ENCODE measurements around the gene MYO3B. TPM values are rescaled to one million over a fixed set of nuclear protein-coding genes. Genes with fewer than 3 reads are reported as not detected.

MYO3B gene
- polyA plus RNA-seq, 2 of the 4 experiments (the other 2 are of a cell fraction): 0.01 TPM; not detected in 1

DNA sequence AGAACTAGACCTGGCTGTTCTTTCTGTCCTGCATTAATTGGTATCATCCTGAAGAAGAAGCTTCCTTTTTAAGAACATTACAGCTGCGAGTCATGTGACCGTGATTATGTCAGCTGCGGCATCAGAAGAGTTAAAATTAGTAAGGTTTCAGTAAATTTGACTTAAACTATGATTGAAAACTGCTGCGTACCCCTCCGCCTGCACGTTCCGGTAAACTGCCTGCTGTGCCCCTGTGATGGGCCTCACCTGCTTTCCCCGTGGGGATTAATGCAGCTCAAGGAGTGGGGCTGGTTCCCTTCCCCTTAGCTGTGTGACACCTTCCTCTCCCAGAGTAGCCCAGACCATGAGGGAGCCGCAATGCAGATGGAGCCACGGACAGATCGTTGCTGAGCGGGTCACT is 36.1 kb upstream of the MYO3B start:
- Histone ChIP-seq H3K4me3 (no peak overlapping the region), H3K27ac (no peak overlapping the region), H3K4me1 (peaks cover 11% of the 10 kb centered on the region; the same call in 2 of the 3 replicates), H3K4me2 (no peak overlapping the region), H3K9me3 (no peaks in the 10 kb centered on the region)
- ChIA-PET CTCF (interaction anchor here (1.2 kb wide), 1 partner anchor 442 kb away, joined by 3 read pairs; no protein-coding TSS in a partner anchor), POLR2A (no interaction called here)
- TF ChIP-seq CEBPB (IDR thresholded peaks at IDR 0.05): no peak
- TF ChIP-seq MAFK (IDR thresholded peaks at IDR 0.05; ENCODE audit: partially characterized antibody): no peak
- no peak for TF ChIP-seq NFE2L2 (conservative IDR thresholded peaks at IDR 0.05; ENCODE audit: low read length)
- no peak for TF ChIP-seq EHF (CRISPR knock-in tag; IDR thresholded peaks at IDR 0.05)
- TF ChIP-seq RFX5 (IDR thresholded peaks at IDR 0.05): no peak
- TF ChIP-seq, protein P1, sequence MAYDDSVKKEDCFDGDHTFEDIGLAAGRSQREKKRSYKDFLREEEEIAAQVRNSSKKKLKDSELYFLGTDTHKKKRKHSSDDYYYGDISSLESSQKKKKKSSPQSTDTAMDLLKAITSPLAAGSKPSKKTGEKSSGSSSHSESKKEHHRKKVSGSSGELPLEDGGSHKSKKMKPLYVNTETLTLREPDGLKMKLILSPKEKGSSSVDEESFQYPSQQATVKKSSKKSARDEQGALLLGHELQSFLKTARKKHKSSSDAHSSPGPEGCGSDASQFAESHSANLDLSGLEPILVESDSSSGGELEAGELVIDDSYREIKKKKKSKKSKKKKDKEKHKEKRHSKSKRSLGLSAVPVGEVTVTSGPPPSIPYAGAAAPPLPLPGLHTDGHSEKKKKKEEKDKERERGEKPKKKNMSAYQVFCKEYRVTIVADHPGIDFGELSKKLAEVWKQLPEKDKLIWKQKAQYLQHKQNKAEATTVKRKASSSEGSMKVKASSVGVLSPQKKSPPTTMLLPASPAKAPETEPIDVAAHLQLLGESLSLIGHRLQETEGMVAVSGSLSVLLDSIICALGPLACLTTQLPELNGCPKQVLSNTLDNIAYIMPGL (CRISPR knock-in tag; IDR thresholded peaks at IDR 0.05; ENCODE audit: borderline replicate concordance): no peak
- TF ChIP-seq CHD2 (IDR thresholded peaks at IDR 0.05; ENCODE audit: low read length, partially characterized antibody): no peak
- TF ChIP-seq ZFP36 (IDR thresholded peaks at IDR 0.05; ENCODE audit: borderline replicate concordance, partially characterized antibody): no peak
- TF ChIP-seq HEYL (CRISPR knock-in tag; IDR thresholded peaks at IDR 0.05): no peak
- no peak for TF ChIP-seq POLR2A (IDR thresholded peaks at IDR 0.05; ENCODE audit: low read length)
- no peak for TF ChIP-seq FOSL2 (IDR thresholded peaks at IDR 0.05)
- TF ChIP-seq FOSL2 (CRISPR knock-in tag; IDR thresholded peaks at IDR 0.05): no peak
- no peak for TF ChIP-seq ZNF302 (CRISPR knock-in tag; IDR thresholded peaks at IDR 0.05)
- no peak for TF ChIP-seq KDM1A (IDR thresholded peaks at IDR 0.05; ENCODE audit: low read depth)
- TF ChIP-seq, protein P2, sequence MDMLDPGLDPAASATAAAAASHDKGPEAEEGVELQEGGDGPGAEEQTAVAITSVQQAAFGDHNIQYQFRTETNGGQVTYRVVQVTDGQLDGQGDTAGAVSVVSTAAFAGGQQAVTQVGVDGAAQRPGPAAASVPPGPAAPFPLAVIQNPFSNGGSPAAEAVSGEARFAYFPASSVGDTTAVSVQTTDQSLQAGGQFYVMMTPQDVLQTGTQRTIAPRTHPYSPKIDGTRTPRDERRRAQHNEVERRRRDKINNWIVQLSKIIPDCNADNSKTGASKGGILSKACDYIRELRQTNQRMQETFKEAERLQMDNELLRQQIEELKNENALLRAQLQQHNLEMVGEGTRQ (IDR thresholded peaks at IDR 0.05): no peak
- TF ChIP-seq FOSB (CRISPR knock-in tag; IDR thresholded peaks at IDR 0.05): no peak
- no peak for TF ChIP-seq EP300 (IDR thresholded peaks at IDR 0.05)
- TF ChIP-seq, protein P3, sequence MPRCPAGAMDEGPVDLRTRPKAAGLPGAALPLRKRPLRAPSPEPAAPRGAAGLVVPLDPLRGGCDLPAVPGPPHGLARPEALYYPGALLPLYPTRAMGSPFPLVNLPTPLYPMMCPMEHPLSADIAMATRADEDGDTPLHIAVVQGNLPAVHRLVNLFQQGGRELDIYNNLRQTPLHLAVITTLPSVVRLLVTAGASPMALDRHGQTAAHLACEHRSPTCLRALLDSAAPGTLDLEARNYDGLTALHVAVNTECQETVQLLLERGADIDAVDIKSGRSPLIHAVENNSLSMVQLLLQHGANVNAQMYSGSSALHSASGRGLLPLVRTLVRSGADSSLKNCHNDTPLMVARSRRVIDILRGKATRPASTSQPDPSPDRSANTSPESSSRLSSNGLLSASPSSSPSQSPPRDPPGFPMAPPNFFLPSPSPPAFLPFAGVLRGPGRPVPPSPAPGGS (IDR thresholded peaks at IDR 0.05): no peak
- no peak for TF ChIP-seq GATA3 (IDR thresholded peaks at IDR 0.05; ENCODE audit: borderline replicate concordance)
- TF ChIP-seq RCOR1 (IDR thresholded peaks at IDR 0.05; ENCODE audit: low read depth, low read length): no peak
- TF ChIP-seq, protein P4, sequence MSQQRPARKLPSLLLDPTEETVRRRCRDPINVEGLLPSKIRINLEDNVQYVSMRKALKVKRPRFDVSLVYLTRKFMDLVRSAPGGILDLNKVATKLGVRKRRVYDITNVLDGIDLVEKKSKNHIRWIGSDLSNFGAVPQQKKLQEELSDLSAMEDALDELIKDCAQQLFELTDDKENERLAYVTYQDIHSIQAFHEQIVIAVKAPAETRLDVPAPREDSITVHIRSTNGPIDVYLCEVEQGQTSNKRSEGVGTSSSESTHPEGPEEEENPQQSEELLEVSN (IDR thresholded peaks at IDR 0.05; ENCODE audit: borderline replicate concordance, low read depth): no peak
- DNase-seq (ENCODE audit: low read depth in 1 of 2, low spot score in 1 of 2) (no peak), FAIRE-seq (no peak), ATAC-seq (no peak)
- WGBS (ENCODE audit: missing lambda C conversion rate): 88% methylated on average over 12 of the region's 12 CpGs

DNA sequence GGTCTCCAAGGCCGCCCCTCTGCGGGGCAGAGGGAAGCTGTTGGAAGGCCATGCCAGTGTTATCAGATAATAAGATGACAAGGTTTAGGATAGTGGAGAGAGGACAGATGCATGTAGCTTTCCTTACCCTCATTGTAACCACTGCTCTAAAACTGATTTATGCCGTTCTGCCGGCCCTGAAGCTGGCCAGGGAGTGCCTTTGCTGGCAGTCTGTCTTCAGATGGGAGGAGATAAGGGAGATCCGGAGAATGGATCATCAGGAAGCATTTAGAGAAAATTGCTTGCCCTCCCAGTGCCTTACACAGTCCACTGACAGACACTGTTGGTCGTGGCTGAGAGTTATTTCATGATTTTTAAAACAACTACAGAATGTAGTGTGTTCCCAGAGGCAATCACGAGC is 35.4 kb upstream of the MYO3B start:
- no peak for DNase-seq (ENCODE audit: low read depth in 1 of 2, low spot score in 1 of 2)
- Histone ChIP-seq H3K4me3 (no peak overlapping the region), H3K9me3 (no peaks in the 10 kb centered on the region), H3K4me2 (no peak overlapping the region), H3K27ac (no peak overlapping the region), H3K4me1 (peaks cover 11% of the 10 kb centered on the region; the same call in 2 of the 3 replicates)
- ATAC-seq: peak in 1 of 2 experiments; percentile 44; a peak in 3 of 6 replicates
- TF ChIP-seq NFE2L2 (conservative IDR thresholded peaks at IDR 0.05; ENCODE audit: low read length) (no peak), HOXB5 (CRISPR knock-in tag; IDR thresholded peaks at IDR 0.05) (no peak), CBX2 (IDR thresholded peaks at IDR 0.05; ENCODE audit: borderline replicate concordance, low read depth) (no peak), NR3C1 (IDR thresholded peaks at IDR 0.05) (no peak), RCOR1 (IDR thresholded peaks at IDR 0.05; ENCODE audit: low read depth, low read length) (no peak), ZC3H11A (IDR thresholded peaks at IDR 0.05) (no peak), MAZ (IDR thresholded peaks at IDR 0.05; ENCODE audit: borderline replicate concordance, low read depth, low read length) (no peak)
- TF ChIP-seq, protein P5, sequence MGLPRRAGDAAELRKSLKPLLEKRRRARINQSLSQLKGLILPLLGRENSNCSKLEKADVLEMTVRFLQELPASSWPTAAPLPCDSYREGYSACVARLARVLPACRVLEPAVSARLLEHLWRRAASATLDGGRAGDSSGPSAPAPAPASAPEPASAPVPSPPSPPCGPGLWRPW (IDR thresholded peaks at IDR 0.05): no peak
- WGBS (ENCODE audit: missing lambda C conversion rate): 70% methylated on average over 7 of the region's 7 CpGs
- FAIRE-seq: no peak
- ChIA-PET CTCF (interaction anchor here (1.2 kb wide), 1 partner anchor 443 kb away, joined by 3 read pairs; no protein-coding TSS in a partner anchor), POLR2A (no interaction called here)
